GM18507 (cell line): ENCODE measurements around the gene ADGRL3.
"Not testable (repeated sequence)": the region's sequence is repeated elsewhere in the genome, so short reads cannot be mapped to it uniquely, and the experiment has no call there.

Source experiments
- DNase-seq: peaks from one replicate; pipeline ENCODE4 v3.0.0; 2011; ENCODE audit warnings: low read depth; ENCODE audit not compliant: insufficient read length; ENCODE audit errors: extremely low spot score
- FAIRE-seq: peaks from 2 replicates; lab custom pipeline; 2011; peaks lifted over from hg19 to GRCh38; lab: Jason Lieb, UNC

Gene ADGRL3

DNA sequence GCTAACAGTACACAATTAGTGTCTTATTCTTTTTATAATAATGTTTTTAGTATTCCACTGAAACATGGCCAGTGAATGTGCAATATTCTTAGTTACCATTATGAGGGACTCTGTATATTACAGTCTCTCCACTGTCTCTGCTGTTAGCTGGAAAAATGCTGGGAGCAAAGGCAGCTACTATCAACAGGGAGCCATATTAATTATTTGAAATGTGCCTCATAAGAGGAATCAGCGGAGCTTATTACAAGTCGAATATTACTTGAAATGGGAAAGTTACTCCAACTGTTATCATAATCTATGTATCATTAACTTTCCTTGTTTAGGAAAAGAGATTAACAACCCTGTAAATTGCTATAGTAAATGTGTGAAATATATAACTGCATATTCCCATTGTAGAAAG, 612.0 kb downstream of the ADGRL3 start:
- DNase-seq = no peak
- FAIRE-seq = no peak

DNA sequence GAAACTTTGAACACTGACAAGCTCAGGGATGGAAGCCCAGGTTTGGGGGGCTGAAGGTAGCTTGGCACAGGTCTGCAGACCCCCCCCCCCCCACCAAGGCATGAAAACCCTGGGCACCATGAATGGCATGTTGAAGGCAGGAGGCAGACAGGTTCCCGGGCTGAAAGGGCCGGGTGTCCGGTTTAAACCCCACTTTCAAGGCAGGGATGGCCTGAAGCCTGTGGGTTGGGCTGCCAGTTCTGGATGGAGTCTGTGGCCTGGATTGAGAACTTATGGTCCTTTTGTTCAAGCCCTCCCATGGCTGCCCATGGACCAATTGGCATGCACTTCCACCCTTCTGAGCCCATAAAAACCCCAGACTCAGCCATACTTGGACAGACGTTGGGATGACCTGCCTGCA, 616.9 kb downstream of the ADGRL3 start:
- FAIRE-seq (no peak), DNase-seq (no peak)

DNA sequence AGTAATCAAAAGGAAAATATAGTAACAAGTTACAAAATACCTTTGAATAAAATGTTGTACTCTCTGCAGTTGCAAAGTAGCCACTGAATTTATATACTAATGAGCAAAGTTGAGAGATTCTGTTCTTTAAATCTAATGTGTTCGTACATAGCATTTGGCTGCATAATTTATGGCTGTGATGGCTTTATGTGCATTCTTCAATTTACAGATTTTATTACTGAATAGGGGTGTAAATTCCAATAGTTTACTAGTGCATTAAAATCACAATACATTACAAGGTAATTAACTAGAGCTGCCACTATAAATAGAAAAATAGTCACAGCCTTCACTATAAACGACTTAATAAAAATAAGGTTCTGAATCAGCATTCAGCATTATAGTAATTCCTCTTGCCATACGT, 620.0 kb downstream of the ADGRL3 start:
- no peak for DNase-seq

DNA sequence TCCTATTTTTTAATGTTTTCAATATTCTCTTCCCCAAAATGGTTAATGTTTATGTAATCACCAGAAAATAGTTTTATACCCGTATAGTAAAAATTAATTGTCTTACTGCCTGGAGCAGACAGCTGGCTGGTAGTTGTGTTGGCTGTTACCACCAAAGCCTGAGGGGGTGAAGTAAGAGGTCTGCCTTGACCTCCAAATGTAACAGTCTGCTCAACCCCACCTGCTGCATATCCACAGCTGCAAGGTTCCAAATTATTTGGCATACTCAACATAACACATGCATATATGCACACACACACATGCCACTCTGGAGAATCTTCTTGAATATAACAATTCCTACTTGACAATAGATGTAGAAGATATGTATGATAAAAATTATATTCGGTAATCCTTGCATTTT, 624.3 kb downstream of the ADGRL3 start:
- DNase-seq (no peak), FAIRE-seq (no peak)

More for the DNA sequence above, 620.0 kb downstream of the ADGRL3 start:
- no peak for FAIRE-seq

DNA sequence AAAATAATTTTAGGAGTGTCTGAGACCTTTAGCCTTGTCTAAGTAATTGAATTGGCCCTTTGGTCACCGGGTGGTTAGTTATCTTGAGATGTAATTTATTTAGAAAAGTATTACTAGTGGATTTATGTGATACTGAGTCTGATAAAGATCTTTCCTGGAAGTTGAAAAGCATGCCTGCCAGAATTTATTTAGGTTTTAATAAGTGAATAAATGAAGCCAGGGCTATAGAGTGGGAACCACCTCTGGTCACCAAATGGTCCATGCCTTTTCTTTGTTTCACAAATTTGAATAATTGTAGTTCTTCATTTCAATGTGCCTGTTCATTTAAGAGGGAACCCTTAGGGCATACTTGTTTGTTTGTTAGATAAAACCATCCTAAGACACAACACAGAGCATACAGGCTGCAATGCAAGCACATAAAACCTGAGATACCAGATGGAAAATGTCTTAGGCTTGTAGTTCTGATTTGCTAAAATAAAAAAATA, 627.8 kb downstream of the ADGRL3 start:
- no peak for FAIRE-seq

DNA sequence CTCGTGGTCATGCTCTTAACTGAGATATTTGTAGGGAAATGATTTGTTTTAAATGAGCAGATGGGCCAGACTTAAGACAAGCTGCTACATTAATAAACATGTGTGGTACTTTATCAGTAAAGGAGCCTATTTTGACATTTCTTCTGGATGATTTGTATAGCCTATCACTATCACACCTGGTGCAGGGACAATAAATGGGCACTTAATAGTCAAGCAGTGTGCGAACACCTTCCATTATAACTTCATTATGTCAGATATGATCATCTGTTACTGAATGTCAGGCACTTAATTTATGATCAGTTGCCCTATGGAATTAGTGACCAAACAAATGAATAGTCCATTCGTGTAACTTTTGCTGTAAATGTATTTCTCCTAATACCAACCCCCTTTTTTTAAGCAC, 628.8 kb downstream of the ADGRL3 start:
- FAIRE-seq (no peak), DNase-seq (no peak)

More for the DNA sequence above, 627.8 kb downstream of the ADGRL3 start:
- DNase-seq = no peak

DNA sequence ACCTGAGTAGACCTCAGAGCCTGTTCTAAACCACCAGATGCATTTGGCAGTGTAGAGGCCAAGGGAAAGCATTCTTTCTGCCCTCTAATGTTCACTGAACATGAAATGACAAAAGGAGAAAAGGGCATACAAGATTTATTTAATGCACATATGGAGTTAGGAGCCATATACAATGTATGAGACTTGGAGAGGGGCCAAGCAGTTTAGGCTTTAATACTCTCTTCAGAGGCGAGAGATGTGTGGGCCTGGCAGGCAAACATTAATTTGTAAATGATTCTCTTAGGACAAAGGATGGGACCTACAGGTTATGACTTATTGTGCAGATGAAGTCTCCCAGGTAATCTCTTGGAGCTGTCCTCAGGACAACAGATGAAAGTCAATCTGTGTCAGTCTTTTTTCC, 631.9 kb downstream of the ADGRL3 start:
- DNase-seq = no peak

DNA sequence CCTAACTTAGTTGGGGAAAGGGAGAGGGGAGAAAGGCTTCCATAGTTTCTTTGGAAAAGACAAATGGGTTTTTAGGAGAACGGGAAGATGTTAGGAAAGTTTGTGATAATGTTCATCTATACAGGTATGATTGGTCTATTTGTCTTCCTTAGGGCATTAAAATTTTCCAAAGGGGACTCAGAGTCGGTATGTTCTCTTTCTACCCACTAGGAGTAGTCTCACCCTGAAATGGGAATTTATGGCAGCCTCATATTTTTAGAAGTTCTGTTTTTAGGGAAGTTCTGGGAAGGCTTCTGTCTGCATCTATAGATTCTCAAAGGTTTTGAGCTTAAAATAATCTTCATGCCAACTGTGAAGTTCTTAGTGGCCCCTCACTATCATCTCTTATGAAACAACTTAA, 637.3 kb downstream of the ADGRL3 start:
- DNase-seq = no peak
- no peak for FAIRE-seq

More for the DNA sequence above, 631.9 kb downstream of the ADGRL3 start:
- no peak for FAIRE-seq

DNA sequence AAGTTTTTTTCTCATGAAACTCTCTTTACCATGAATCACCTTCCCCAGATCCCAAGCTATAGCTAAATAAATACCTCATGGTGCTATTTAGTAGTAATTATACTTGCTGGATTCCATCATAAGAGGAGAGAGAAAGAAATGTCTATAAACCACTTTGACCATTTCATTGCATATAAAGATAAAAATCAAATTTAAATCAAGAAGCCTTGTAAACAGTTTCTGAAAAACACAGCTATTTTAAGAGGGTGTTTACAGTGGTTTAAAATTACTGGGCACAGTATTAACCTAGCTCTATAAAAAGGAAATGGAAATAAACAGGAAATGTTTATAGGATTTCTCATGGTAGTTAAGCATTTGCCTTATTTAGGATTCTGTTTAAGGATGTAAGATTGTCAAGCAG, 637.9 kb downstream of the ADGRL3 start:
- FAIRE-seq (no peak), DNase-seq (no peak)

DNA sequence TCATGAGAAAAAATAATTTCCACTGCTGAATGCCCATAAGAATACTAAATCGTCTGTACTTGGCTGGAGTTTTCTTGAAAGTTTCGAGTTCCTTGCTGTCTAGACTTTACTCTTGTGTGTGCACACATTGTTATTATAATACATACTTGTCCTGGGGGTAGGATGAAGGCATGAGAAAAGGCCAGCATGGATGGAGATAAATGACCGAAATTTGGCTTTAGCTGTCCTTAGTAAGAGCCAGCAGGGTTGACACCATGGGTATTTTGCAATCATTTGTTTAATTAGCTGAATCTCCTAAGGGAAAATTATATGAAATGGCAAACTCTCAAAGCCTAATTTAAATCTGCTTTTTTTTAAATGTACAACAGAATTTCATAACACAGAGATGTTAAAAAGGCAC, 641.6 kb downstream of the ADGRL3 start:
- no peak for FAIRE-seq
- DNase-seq = no peak

DNA sequence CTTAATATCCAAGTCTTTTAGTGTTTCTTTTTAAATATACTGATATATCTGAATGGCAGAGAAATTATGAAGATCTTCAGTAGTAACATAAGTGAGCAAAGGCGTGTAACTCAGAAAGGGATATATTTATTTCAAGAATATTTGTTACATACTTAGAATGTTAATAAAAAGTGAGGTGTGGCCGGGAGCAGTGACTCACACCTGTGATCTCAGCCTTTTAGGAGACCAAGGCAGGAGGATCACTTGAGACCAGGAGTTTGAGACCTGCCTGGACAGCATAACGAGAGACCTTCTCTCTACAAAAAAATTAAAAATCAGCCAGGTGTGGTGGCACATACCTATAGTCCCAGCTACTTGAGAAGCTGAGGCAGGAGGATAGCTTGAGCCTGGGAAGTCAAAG, 651.0 kb downstream of the ADGRL3 start:
- FAIRE-seq (no peak), DNase-seq (no peak)

DNA sequence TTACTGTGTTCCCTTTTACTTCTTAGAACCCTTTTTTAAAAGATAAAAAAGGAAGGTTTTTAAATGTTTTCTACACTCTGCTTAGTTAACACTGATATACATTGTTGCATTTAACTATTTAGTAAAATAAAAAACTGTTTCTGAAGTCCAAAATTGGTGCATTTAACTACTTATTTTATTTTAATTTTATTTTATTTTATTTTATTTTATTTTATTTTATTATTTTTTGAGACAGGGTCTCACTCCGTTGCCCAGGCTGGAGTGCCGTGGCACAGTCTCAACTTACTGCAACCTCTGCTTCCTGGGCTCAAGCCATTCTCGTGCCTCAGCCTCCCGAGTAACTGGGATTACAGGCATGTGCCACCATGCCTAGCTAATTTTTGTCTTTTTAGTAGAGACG, 652.0 kb downstream of the ADGRL3 start:
- not testable (repeated sequence) for DNase-seq, FAIRE-seq

DNA sequence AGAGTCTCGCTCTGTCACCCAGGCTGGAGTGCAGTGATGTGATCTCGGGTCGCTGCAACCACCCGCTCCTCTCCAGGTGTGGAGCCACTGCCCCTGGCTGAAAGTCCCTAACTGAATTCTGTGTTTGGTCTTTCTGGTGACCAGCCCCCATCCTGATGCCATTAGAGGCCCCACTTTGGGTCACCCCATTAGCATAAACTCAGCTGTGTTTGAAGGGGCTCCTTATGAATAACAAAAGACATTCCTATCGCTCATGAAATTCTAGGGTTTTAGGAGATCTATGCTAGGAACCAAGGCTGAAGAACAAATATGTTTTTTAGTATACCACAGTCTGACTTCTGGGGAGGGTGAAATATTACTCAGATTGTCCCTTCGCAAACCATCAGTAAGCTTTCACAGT, 652.9 kb downstream of the ADGRL3 start:
- no peak for FAIRE-seq
- no peak for DNase-seq

DNA sequence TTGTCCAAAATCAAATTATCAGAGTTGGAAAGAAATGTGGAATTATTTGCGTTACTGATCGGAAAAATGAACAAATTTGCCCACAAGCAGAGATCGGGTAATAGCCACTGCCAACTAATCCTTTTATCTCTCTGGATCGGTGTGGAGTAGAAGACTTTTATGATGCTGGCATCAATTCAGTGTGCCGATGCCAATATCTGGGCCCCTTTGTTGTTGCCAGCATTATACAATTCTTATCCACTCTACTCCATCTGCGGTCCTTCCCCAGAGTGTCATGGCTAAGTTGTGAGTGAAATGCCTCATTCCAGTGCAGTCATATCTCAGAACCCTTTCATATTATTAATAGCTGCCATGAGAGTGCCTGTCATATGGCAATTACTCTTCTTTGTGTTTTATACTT, 660.2 kb downstream of the ADGRL3 start:
- DNase-seq = no peak
- no peak for FAIRE-seq

DNA sequence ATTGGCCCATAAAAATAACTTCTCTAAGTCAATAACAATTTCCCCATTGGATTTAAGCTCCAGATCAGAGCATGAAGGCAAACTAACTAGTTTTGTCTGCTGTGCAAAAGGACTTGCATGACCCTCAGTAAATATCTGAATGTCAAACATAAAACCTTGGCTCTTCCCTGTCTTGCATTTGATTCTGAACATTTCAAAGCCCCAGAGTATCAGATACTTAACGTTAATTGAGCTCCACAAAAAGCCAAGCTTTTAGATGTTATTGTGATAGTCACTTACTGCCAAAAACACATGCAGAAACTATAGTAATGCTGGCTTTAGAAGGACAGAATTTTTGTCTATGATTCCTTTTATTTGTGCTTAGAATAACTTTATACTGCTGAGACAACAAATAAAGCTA, 664.2 kb downstream of the ADGRL3 start:
- DNase-seq (no peak), FAIRE-seq (no peak)

DNA sequence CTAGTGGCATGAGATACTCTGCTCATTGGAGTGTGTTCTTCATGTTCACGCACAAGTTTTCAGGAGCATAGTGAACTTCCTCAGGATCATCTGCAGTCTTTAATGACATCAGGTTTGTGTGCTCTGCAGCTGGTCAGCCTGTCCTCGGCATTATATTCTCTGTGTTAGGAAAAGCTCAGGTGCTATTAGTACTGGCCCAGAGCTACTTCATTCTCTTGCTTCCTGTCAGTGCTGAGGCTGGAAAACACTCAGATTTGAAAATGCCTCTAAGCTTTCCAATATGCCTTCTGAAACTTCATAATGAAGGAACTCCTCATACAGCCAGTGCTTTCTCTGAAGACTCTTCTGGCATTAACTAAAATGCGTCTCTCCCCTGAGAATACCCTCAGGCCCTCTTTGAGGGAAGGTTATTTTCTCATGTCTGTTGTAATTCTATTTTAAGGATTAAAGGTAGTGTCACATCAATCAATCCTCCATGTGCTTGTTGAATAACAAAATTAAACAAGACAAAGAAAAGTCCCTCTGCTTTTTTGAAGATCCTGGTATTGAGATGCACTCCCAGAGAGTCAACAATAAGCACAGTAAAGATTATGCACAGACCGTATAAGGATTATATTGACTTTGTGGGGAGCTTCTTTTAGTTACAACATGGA, 666.4 kb downstream of the ADGRL3 start:
- no peak for FAIRE-seq
- no peak for DNase-seq

DNA sequence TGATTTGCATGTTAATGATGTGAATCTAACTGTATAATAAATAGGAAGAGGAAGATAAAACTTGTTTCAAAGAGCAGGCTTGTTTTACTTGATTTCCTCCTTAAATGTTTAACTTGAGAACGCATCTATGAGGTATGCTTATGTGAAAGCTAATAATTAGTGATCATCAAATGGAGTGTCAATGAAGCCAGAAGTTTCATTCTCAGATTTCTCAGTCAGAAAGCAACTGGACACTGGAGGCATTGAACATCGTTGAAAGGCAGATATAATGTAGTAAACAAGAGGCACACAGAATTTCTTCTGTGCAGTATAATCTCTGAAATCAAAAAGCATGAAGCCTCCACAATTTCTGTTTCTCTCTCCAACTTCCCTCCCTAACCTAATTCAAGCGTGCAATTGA, 672.9 kb downstream of the ADGRL3 start:
- DNase-seq (no peak), FAIRE-seq (no peak)

DNA sequence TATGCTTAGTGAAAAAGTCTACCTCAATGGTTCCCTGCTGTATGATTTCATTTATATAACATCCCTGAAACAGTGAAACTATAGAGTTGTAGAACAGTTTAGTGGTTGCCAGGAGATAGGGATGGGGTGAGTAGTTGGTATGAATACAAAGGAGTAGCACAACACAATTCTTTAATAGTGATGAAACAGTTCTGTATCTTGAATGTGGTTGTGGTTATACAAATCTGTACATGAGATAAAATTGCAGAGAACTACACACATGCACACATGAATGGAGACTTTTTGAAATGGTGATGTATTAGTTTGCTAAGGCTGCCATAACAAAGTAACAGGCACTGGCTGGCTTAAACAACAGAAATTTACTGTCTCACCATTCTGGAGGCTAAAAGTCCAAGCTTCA, 677.1 kb downstream of the ADGRL3 start:
- FAIRE-seq (no peak), DNase-seq (no peak)

DNA sequence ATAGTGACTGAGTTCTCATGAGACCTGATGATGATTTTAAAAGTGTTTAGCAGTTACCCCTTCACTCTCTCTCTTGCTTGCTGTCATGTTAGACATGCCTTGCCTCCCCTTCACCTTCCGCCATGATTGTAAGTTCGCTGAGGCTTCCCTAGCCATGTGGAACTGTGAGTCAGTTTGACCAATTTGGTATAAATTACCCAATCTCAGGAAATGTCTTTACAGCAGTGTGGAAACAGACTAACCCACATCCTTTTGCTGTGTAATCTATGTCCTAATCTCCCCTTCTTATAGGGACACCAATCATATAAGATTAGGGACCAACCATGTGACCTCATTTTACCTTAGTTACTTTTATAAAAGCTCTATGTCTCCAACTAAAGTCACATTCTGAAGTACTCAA, 677.8 kb downstream of the ADGRL3 start:
- no peak for FAIRE-seq
- no peak for DNase-seq

DNA sequence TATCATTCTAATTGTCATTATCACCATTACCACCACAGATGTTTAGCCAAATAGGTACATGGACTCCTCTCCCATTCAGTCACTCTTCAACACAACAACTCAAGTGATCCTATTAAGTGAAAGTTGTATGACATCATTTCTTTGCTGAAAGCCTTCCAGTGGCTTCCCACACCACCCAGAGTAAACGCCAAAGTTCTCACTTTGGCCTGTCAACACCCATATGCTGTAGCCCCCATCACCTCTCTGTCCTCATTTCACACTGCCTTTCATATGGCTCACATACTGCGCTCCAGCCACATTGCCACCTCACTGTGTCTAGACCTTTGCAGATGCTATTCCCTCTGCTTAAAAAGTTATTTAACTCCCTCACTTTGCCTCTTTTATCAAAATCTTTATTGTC, 682.3 kb downstream of the ADGRL3 start:
- FAIRE-seq = no peak
- no peak for DNase-seq

DNA sequence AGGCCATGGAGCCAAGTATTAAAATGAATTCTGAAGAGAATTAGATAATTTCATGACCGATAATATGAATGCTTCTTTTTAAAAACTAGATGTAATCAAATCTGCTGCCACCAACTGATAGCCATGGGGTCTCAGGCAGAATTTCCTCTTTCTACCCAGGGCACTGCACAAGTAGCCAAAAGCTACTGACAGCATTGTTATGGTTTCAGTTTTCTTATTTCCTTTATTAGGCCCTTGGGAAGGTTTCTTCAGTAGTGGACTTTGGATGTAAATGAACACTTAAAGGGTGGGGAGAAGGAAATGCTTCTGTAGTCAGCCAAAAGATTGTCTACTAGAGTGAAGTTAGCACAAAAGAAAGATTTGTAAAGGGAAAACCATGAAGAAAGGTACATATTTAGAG, 686.0 kb downstream of the ADGRL3 start:
- FAIRE-seq = no peak
- DNase-seq = no peak

DNA sequence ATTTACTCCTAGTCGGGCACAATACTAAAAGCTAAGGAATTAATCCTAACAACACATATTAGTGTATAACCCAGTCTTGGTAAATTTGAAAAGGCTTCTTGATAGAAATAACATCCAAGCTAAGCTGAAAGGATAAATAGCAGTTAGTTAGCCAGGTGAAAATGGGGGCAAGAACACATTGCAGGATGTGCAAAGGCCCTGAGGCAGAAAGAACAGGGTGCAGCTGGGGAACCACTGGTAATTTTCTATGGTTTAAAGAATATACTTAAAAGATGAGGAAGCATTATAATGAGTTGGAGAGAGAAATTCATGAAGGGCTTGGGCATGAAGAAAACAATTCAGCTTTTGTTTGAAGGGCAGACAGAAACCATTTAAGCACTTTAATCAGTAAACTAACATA, 689.0 kb downstream of the ADGRL3 start:
- DNase-seq (no peak), FAIRE-seq (no peak)
